Activated CD8-positive, alpha-beta memory T cell treated with anti-CD3 and anti-CD28 coated beads, Interleukin-2, amount 10 ng/mL, durations not matched to agents 7 days and 5 days (primary cell): ENCODE results near the gene BMPR1A. TPM values are rescaled to one million over a fixed set of nuclear protein-coding genes. Genes with fewer than 3 reads are reported as not detected.
"Not testable (repeated sequence)": the region's sequence is repeated elsewhere in the genome, so short reads cannot be mapped to it uniquely, and the experiment has no call there.

Experiments
- ATAC-seq: fragments of 150-1000 bp; cut with Tn5 transposase; one replicate; pipeline ENCODE4 v1.10.0; 2021; ENCODE audit warnings: moderate library complexity
- CTCF ChIA-PET: fragments of 350-600 bp; sonication (Branson Sonifier 250); formaldehyde crosslinking; loops from one replicate; lab custom pipeline; 2021; ENCODE audit warnings: antibody characterized with exemption; lab: Charles Lee
- DNase-seq: peaks from one replicate; pipeline ENCODE4 v3.0.0-alpha.2; 2020
- H3K27ac Mint-ChIP-seq: one replicate; pipeline ENCODE4 v1.8.0; 2021; ENCODE audit warnings: mild to moderate bottlenecking, mixed read lengths
- H3K27me3 Mint-ChIP-seq: one replicate; pipeline ENCODE4 v1.8.0; 2021; ENCODE audit warnings: mixed read lengths
- H3K36me3 Mint-ChIP-seq: one replicate; pipeline ENCODE4 v1.8.0; 2021; ENCODE audit warnings: mild to moderate bottlenecking, mixed read lengths
- H3K4me1 Mint-ChIP-seq: one replicate; pipeline ENCODE4 v1.8.0; 2021; ENCODE audit warnings: mixed read lengths
- H3K4me3 Mint-ChIP-seq: one replicate; pipeline ENCODE4 v1.8.0; 2021; ENCODE audit warnings: mild to moderate bottlenecking, moderate library complexity, mixed read lengths
- H3K9me3 Mint-ChIP-seq: one replicate; pipeline ENCODE4 v1.8.0; 2022; ENCODE audit warnings: low read depth, mixed read lengths
- total RNA-seq, 2 experiments: library from RNA; stranded (reverse); gene quantifications; one replicate each; pipeline ENCODE4 v1.2.3, GENCODE V29; 2021

BMPR1A gene
- total RNA-seq, 2 experiments from 2014 or later, result 17.1 to 19.5 TPM

GRCh38 chr10:86952106-86952505 lies 195.7 kb downstream of the BMPR1A start:
- no peak for DNase-seq
- CTCF ChIA-PET, result interaction anchor here (0.8 to 2.5 kb wide), 3 partner anchors 8 to 14 kb away, joined by 3 to 9 read pairs (median 4); no protein-coding TSS in a partner anchor
- Mint-ChIP-seq H3K27me3 (peaks cover 6% of the 10 kb centered on the region), H3K4me3 (no peak overlapping the region), H3K27ac (no peak overlapping the region), H3K4me1 (peaks cover 5% of the 10 kb centered on the region), H3K36me3 (no peaks in the 10 kb centered on the region), H3K9me3 (peaks cover 2% of the 10 kb centered on the region)
- no peak for ATAC-seq

- H3K27me3 Mint-ChIP-seq, DNase-seq, H3K27ac Mint-ChIP-seq, ATAC-seq, H3K9me3 Mint-ChIP-seq, H3K4me1 Mint-ChIP-seq, H3K4me3 Mint-ChIP-seq, H3K36me3 Mint-ChIP-seq: not testable (repeated sequence)
- CTCF ChIA-PET, result interaction anchor here (0.8 to 2.5 kb wide), 3 partner anchors 8 to 14 kb away, joined by 3 to 9 read pairs (median 4); no protein-coding TSS in a partner anchor
Measured at GRCh38 chr10:86952697-86953096, 196.3 kb downstream of the BMPR1A start.

- H3K9me3 Mint-ChIP-seq, result peaks cover 2% of the 10 kb centered on the region
- ATAC-seq (no peak), DNase-seq (no peak)
- no peaks in the 10 kb centered on the region for H3K27me3 Mint-ChIP-seq
- H3K27ac Mint-ChIP-seq, result no peak overlapping the region
- no peaks in the 10 kb centered on the region for H3K36me3 Mint-ChIP-seq
- H3K4me3 Mint-ChIP-seq, result no peak overlapping the region
- CTCF ChIA-PET, result interaction anchor here (1.1 kb wide), 1 partner anchor 15 kb away, joined by 3 read pairs; no protein-coding TSS in a partner anchor
- H3K4me1 Mint-ChIP-seq, result peaks cover 7% of the 10 kb centered on the region
Measured at GRCh38 chr10:86953747-86954680, 197.6 kb downstream of the BMPR1A start.

GRCh38 chr10:86954681-86955500 lies 198.5 kb downstream of the BMPR1A start:
- Mint-ChIP-seq H3K36me3 (no peaks in the 10 kb centered on the region), H3K4me1 (peaks cover 7% of the 10 kb centered on the region), H3K4me3 (no peak overlapping the region), H3K27me3 (no peaks in the 10 kb centered on the region), H3K27ac (no peak overlapping the region), H3K9me3 (peaks cover 2% of the 10 kb centered on the region)
- ATAC-seq (no peak), DNase-seq (no peak)
- CTCF ChIA-PET, result interaction anchor here (0.8 to 1.1 kb wide), 2 partner anchors 16 kb away, joined by 3 to 4 read pairs; no protein-coding TSS in a partner anchor

- no peak for ATAC-seq
- Mint-ChIP-seq H3K4me1 (peaks cover 5% of the 10 kb centered on the region), H3K27me3 (no peaks in the 10 kb centered on the region), H3K9me3 (peaks cover 2% of the 10 kb centered on the region), H3K27ac (no peak overlapping the region), H3K4me3 (no peak overlapping the region), H3K36me3 (no peaks in the 10 kb centered on the region)
- CTCF ChIA-PET, result interaction anchor here (0.8 kb wide), 1 partner anchor 17 kb away, joined by 4 read pairs; no protein-coding TSS in a partner anchor
- DNase-seq, result no peak
Measured at GRCh38 chr10:86955501-86956194, 199.2 kb downstream of the BMPR1A start.

- no peak overlapping the region for H3K4me3 Mint-ChIP-seq
- H3K27ac Mint-ChIP-seq, result no peak overlapping the region
- H3K27me3 Mint-ChIP-seq, result no peaks in the 10 kb centered on the region
- DNase-seq, result no peak
- peaks cover 2% of the 10 kb centered on the region for H3K9me3 Mint-ChIP-seq
- H3K4me1 Mint-ChIP-seq, result peaks cover 5% of the 10 kb centered on the region
- no peak for ATAC-seq
- CTCF ChIA-PET, result interaction anchor here (2.3 kb wide), 1 partner anchor 11 kb away, joined by 12 read pairs; no protein-coding TSS in a partner anchor
- no peaks in the 10 kb centered on the region for H3K36me3 Mint-ChIP-seq
Measured at GRCh38 chr10:86956195-86956847, 199.9 kb downstream of the BMPR1A start.

GRCh38 chr10:86956848-86957448 lies 200.5 kb downstream of the BMPR1A start:
- no peak overlapping the region for H3K27ac Mint-ChIP-seq
- DNase-seq, result no peak
- CTCF ChIA-PET, result interaction anchor here (2.3 kb wide), 1 partner anchor 10 kb away, joined by 12 read pairs; no protein-coding TSS in a partner anchor
- H3K9me3 Mint-ChIP-seq, result peaks cover 1% of the 10 kb centered on the region
- H3K4me3 Mint-ChIP-seq, result no peak overlapping the region
- ATAC-seq, result no peak
- no peaks in the 10 kb centered on the region for H3K36me3 Mint-ChIP-seq
- H3K4me1 Mint-ChIP-seq, result peaks cover 5% of the 10 kb centered on the region
- H3K27me3 Mint-ChIP-seq, result no peaks in the 10 kb centered on the region

- CTCF ChIA-PET, result interaction anchor here (2.3 kb wide), 2 partner anchors 9 to 10 kb away, joined by 9 to 12 read pairs; no protein-coding TSS in a partner anchor
- Mint-ChIP-seq H3K27me3 (no peaks in the 10 kb centered on the region), H3K4me1 (peaks cover 5% of the 10 kb centered on the region), H3K9me3 (no peaks in the 10 kb centered on the region), H3K4me3 (no peak within 1 kb of the TSS), H3K36me3 (no peaks in the 10 kb centered on the region), H3K27ac (no peak within 1 kb of the TSS)
- DNase-seq (no peak), ATAC-seq (no peak)
Measured at GRCh38 chr10:86957471-86958115, 201.2 kb downstream of the BMPR1A start, which contains the start of gene MMRN2. MMRN2 (minus strand) TSS chr10:86957615; CDS start chr10:86957541, 74 bp downstream.

GRCh38 chr10:86958116-86958900 lies 201.9 kb downstream of the BMPR1A start, which contains the start of gene SNCG:
SNCG (plus strand) TSS chr10:86958599; CDS start chr10:86958698, 99 bp downstream.
- Mint-ChIP-seq H3K36me3 (no peaks in the 10 kb centered on the region), H3K4me1 (peaks cover 5% of the 10 kb centered on the region), H3K4me3 (no peak within 1 kb of the TSS), H3K27me3 (no peaks in the 10 kb centered on the region), H3K9me3 (no peaks in the 10 kb centered on the region), H3K27ac (no peak within 1 kb of the TSS)
- CTCF ChIA-PET, result interaction anchor here (2.3 kb wide), 2 partner anchors 9 to 10 kb away, joined by 9 to 12 read pairs; no protein-coding TSS in a partner anchor
- ATAC-seq, result no peak
- DNase-seq, result no peak

GRCh38 chr10:86958901-86959736 lies 202.7 kb downstream of the BMPR1A start:
- no peak overlapping the region for H3K4me3 Mint-ChIP-seq
- no peaks in the 10 kb centered on the region for H3K36me3 Mint-ChIP-seq
- H3K4me1 Mint-ChIP-seq, result peaks cover 5% of the 10 kb centered on the region
- no peak for DNase-seq
- no peak overlapping the region for H3K27ac Mint-ChIP-seq
- no peaks in the 10 kb centered on the region for H3K9me3 Mint-ChIP-seq
- CTCF ChIA-PET, result interaction anchor here (1.9 to 2.3 kb wide), 3 partner anchors 8 to 17 kb away, joined by 4 to 12 read pairs (median 9); no protein-coding TSS in a partner anchor
- H3K27me3 Mint-ChIP-seq, result no peaks in the 10 kb centered on the region
- no peak for ATAC-seq
